GM10266 (cell line): ENCODE data around the gene OTOL1.

Experiments used
- DNase-seq: peaks from one replicate; pipeline ENCODE4 v3.0.0; 2012; ENCODE audit errors: extremely low spot score
- TF ChIP-seq, protein P1 (sequence below): IDR thresholded peaks from 2 replicates; pipeline ENCODE4 v1.5.1; 2012; ENCODE audit warnings: mild to moderate bottlenecking, low read depth; ENCODE audit not compliant: control insufficient read depth, insufficient read depth; ENCODE audit errors: missing control alignments

The OTOL1 gene

DNA sequence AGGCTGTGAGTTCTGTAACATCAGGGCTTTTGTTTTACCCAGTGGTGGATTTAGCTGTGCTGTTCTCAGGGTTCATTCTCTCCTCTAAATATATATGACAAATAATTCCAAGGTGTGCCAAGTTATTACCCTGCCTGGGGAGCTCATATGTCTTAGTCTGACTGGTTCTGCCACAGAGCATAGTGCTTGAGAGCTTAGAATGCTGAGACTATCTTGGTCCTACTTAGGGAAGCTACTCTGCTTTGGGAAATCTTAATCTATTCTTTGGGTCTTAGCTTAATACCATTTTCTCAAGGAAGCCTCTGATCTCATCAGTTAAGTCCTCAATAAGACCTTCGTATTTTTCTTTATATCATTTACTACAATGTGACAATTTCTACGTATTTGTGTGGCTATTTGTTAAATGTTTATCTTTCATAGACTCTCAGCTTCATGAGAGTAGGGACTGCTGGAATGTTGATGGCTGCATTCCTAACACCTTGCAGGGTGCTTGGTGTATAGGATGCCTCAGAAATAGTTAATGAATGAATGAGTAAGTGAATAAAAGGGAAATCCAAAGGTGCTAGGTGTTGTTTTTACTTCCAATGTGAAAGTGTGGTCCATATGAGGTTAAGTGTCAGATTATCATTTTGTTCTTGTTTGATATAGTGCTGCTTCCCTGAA is 1.8 kb downstream of the OTOL1 start:
- no peak for DNase-seq
- TF ChIP-seq, protein P1, sequence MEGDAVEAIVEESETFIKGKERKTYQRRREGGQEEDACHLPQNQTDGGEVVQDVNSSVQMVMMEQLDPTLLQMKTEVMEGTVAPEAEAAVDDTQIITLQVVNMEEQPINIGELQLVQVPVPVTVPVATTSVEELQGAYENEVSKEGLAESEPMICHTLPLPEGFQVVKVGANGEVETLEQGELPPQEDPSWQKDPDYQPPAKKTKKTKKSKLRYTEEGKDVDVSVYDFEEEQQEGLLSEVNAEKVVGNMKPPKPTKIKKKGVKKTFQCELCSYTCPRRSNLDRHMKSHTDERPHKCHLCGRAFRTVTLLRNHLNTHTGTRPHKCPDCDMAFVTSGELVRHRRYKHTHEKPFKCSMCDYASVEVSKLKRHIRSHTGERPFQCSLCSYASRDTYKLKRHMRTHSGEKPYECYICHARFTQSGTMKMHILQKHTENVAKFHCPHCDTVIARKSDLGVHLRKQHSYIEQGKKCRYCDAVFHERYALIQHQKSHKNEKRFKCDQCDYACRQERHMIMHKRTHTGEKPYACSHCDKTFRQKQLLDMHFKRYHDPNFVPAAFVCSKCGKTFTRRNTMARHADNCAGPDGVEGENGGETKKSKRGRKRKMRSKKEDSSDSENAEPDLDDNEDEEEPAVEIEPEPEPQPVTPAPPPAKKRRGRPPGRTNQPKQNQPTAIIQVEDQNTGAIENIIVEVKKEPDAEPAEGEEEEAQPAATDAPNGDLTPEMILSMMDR = no peak

GRCh38 chr3:161500068-161500796 is 3.6 kb downstream of the OTOL1 start:
- TF ChIP-seq, protein P1 = no peak
- DNase-seq = no peak

DNA sequence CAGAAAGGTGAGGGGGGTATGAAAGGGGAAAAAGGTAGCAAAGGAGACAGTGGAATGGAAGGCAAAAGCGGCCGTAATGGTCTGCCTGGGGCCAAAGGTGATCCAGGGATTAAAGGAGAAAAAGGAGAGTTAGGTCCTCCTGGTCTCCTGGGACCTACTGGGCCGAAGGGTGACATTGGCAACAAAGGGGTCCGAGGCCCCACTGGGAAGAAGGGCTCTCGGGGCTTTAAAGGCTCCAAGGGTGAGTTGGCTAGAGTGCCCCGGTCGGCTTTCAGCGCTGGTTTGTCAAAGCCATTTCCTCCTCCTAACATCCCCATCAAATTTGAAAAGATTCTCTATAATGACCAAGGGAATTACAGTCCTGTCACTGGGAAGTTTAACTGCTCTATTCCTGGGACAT is 6.7 kb downstream of the OTOL1 start:
- DNase-seq = no peak
- TF ChIP-seq, protein P1 = no peak

DNA sequence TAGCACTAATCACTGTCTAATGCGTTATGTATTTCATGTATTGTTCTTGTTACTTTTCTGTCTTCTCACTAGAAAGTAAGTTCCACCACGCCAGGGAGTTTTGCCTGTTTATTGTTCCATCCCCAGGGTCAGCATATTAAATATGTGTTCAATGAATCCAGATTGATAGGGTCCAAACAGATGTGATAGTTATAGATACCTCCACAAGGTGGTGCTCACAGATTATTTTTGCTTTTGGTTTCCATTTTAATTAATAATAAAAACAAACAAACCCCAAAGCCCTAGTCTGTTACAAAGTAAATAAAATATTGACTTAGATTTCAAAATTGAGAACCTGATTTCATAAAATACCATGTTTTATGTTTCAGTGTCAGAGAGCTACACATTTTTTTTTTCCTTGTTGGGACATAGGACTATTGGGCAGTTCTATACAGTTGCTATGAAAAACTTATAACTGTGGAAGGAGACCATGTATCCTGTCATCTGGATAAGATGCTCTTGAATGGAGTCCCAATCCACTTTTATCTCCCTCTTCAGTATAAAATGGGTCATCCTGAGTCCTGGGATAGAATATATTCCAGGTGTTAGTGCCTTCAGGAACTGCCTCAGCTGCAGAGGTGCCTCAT is 12.4 kb downstream of the OTOL1 start:
- peak; percentile 35 for DNase-seq
- TF ChIP-seq, protein P1 = peak; percentile 43

DNA sequence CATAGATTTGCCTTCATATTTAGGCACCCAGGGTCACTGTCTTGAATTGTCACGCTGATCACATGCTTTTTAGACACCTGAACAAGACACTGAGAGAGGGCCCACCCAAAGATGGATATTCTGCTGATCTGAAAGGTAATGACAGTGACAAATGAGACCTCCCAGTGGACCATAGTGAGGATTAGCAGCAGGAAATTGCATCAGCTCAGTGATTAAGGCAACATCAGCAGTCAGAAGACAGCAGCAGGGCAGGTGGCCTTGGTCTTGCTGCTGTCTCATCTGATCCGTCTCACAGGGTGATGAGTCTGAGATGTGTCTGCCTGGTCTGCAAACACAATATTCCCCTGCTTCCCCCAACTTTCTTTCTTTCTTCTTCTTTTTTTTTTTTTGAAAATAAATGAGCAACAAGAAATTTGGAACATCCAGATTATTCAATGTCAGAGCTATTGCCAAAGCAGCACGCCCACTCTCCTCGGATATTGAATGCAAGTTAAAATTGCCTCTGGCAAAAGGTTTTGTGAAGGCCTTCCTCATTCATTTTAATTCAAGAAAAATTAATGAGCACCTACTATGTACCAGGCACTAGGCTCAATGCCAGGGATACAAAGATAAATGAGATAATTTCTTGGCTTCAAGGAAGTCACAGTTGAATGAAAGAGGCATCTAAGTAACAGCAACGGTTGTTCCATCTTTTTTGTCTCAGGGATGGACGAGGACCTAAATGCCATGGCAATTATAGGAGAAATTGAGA is 14.1 kb downstream of the OTOL1 start:
- TF ChIP-seq, protein P1 = no peak
- DNase-seq = no peak

DNA sequence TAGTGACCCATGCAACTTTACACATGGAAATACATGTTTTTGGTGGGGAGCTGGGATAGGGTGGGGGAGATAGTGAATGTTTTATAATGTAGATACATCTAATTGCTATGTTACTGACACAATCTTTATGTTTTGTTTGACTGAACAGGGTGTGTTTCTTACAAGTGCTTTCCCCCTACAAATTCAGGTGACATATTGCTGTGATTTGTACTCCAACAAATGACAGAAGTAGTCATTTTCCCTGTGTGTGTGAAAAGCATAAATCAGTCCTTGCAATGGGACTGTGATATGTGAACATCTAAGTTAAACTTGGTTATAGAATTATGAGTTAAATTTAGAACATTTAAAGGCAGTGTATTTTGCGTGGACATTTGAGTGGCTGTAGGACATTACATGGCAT is 27.3 kb downstream of the OTOL1 start:
- TF ChIP-seq, protein P1 = no peak
- DNase-seq = no peak

- no peak for DNase-seq
- TF ChIP-seq, protein P1 = no peak
These were observed 35.3 kb downstream of the OTOL1 start for GRCh38 chr3:161531930-161532329.
